Activated naive CD8-positive, alpha-beta T cell treated with anti-CD3 and anti-CD28 coated beads, Interleukin-2, amount 10 ng/mL, durations not matched to agents 7 days and 5 days (primary cell): ENCODE data around the gene GPR151. TPM values are rescaled to one million over a fixed set of nuclear protein-coding genes. Genes with fewer than 3 reads are reported as not detected.

Source experiments
- ATAC-seq: fragments of 150-1000 bp; cut with Tn5 transposase; one replicate; pipeline ENCODE4 v1.10.0; 2021; ENCODE audit warnings: low read depth, moderate library complexity
- POLR2A ChIA-PET: fragments of 350-600 bp; sonication (Branson Sonifier 250); formaldehyde crosslinking; loops from one replicate; lab custom pipeline; 2021; ENCODE audit warnings: antibody characterized with exemption; lab: Charles Lee
- DNase-seq: peaks from one replicate; pipeline ENCODE4 v3.0.0; 2021
- H3K27ac Mint-ChIP-seq: one replicate; pipeline ENCODE4 v1.8.0; 2022; ENCODE audit warnings: mild to moderate bottlenecking, mixed read lengths
- H3K27me3 Mint-ChIP-seq: one replicate; pipeline ENCODE4 v1.8.0; 2022; ENCODE audit warnings: mild to moderate bottlenecking, moderate library complexity, mixed read lengths
- H3K36me3 Mint-ChIP-seq: one replicate; pipeline ENCODE4 v1.8.0; 2021; ENCODE audit warnings: mild to moderate bottlenecking, mixed read lengths
- H3K4me1 Mint-ChIP-seq: one replicate; pipeline ENCODE4 v1.8.0; 2021; ENCODE audit warnings: mixed read lengths
- H3K4me3 Mint-ChIP-seq: one replicate; pipeline ENCODE4 v1.8.0; 2022; ENCODE audit warnings: mild to moderate bottlenecking, moderate library complexity, mixed read lengths
- H3K9me3 Mint-ChIP-seq: one replicate; pipeline ENCODE4 v1.8.0; 2021; ENCODE audit warnings: mixed read lengths
- total RNA-seq, 2 experiments: library from RNA; stranded (reverse); gene quantifications; one replicate each; pipeline ENCODE4 v1.2.3, GENCODE V29; 2021

Gene GPR151
- total RNA-seq, 2 experiments from 2014 or later = not detected

DNA sequence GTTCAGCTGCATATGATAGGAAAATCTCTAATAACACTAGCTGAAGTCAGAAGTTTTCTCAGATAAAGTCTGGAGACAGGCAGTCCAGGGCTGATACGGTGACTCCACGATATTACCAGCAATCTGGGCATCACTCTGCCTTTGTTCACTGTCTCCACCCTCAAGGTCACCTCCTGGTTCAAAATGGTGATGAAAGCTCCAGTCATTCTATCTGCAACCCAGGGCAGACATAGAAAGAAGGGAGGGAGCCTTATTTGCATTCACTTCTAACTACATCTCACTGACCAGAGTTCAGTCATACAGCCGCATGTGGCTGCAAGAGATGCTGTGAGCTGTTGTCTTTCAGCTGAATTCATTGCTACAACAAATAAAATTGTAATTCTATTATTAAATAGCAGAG is 22.4 kb upstream of the GPR151 start:
- H3K36me3 Mint-ChIP-seq = no peaks in the 10 kb centered on the region
- H3K4me1 Mint-ChIP-seq = peaks cover 4% of the 10 kb centered on the region
- H3K4me3 Mint-ChIP-seq = no peak overlapping the region
- no peak for DNase-seq
- ATAC-seq = no peak
- no peak overlapping the region for H3K27ac Mint-ChIP-seq
- no peaks in the 10 kb centered on the region for H3K27me3 Mint-ChIP-seq
- H3K9me3 Mint-ChIP-seq = no peaks in the 10 kb centered on the region
- POLR2A ChIA-PET = no interaction called here

DNA sequence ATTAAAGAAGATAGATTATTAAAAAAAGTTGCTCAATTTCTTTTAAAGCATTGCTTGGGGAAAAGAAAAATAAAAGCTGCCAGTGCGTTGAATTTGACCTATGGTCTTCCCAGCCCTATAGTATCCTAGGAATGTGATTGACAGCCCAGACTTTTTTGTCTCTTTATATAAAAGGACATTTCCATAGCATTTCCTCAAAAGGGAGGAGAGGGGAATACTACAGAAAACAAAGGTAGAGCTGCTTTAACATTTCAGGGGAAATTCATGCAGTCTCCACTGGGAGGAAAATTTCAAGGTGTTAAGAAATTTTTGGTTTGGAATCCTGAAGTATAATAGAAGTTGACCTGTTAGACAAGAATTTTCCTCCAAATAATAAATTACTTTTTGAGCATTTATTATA is 17.9 kb upstream of the GPR151 start:
- no peak for DNase-seq
- Mint-ChIP-seq H3K27ac (no peak overlapping the region), H3K27me3 (no peaks in the 10 kb centered on the region), H3K9me3 (no peaks in the 10 kb centered on the region), H3K4me1 (peaks cover 12% of the 10 kb centered on the region), H3K4me3 (no peak overlapping the region), H3K36me3 (no peaks in the 10 kb centered on the region)
- ATAC-seq = no peak
- POLR2A ChIA-PET = no interaction called here

DNA sequence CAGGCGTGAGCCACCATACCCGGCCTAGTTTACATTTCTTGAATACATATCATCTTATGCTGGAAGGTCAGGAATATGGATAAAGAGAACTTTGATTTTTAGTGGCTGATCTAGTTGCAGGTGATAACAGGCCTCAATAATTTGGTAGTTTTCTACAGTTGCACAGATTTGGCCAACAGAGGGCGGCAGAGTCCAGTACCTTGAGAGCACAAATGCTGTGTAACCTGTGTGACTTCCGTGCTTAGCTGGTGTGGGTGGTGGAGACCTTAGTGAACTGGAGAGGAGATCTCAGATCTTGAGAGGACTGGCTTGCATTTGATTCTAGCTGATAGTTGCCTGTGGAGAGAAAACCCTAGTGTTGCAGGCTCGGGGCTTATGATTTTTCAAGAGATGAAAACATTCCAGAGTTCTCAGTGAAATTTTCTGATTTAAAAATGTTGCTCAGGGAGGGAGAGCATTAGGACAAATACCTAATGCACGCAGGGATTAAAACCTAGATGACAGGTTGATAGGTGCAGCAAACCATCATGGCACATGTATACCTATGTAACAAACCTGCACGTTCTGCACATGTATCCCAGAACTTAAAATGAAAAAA is 17.4 kb upstream of the GPR151 start:
- ATAC-seq (peak; percentile 96), DNase-seq (peak; percentile 71)
- POLR2A ChIA-PET = no interaction called here
- Mint-ChIP-seq H3K36me3 (no peaks in the 10 kb centered on the region), H3K27me3 (no peaks in the 10 kb centered on the region), H3K9me3 (no peaks in the 10 kb centered on the region), H3K4me1 (peaks cover 12% of the 10 kb centered on the region), H3K27ac (no peak overlapping the region), H3K4me3 (no peak overlapping the region)

DNA sequence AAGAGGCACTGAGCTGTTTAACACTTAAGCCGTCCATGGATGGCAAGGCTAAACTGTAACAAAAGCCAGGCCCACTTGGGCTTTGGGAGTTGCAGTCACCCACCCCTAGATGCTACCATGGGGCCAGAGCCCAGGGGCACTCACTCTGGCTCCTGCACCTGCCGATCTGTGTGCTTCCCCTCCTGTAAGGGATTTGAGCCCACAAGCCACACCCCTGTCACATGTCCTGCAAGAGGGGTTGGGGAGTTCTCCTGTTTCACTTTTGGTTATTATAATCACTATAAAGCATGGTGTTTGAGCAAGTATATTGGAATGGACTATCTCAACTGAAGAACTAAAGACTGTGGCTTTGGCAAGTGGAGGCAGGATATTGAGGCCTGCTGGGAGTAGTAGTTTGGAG is 14.0 kb upstream of the GPR151 start:
- H3K27me3 Mint-ChIP-seq = peaks cover 11% of the 10 kb centered on the region
- no peaks in the 10 kb centered on the region for H3K36me3 Mint-ChIP-seq
- peak overlapping the region; percentile 17 for H3K4me3 Mint-ChIP-seq
- POLR2A ChIA-PET = no interaction called here
- peaks cover 12% of the 10 kb centered on the region for H3K4me1 Mint-ChIP-seq
- DNase-seq = no peak
- H3K9me3 Mint-ChIP-seq = no peaks in the 10 kb centered on the region
- no peak overlapping the region for H3K27ac Mint-ChIP-seq
- peak; percentile 63 for ATAC-seq

DNA sequence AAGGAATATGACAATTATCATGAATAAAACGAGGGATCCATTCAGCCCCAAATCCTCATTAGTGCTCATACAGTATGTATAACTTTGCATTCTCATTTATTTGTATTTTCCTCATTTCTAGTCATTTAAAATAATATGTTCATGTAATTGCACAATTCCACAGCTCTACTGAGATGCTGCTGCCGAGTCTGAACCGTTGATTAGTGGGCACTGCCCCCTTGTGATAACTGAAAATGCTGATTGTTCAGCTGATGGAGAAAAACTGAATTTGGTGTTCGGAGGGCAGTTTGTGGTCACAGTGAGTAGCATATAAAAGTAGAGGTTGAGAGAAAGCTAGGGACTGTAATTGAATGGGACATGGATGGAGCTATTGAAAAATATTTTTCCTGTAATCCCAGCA is 12.2 kb upstream of the GPR151 start:
- Mint-ChIP-seq H3K36me3 (no peaks in the 10 kb centered on the region), H3K27ac (no peak overlapping the region), H3K27me3 (peaks cover 11% of the 10 kb centered on the region), H3K4me3 (no peak overlapping the region), H3K4me1 (peaks cover 7% of the 10 kb centered on the region), H3K9me3 (no peaks in the 10 kb centered on the region)
- POLR2A ChIA-PET = no interaction called here
- DNase-seq (no peak), ATAC-seq (no peak)

DNA sequence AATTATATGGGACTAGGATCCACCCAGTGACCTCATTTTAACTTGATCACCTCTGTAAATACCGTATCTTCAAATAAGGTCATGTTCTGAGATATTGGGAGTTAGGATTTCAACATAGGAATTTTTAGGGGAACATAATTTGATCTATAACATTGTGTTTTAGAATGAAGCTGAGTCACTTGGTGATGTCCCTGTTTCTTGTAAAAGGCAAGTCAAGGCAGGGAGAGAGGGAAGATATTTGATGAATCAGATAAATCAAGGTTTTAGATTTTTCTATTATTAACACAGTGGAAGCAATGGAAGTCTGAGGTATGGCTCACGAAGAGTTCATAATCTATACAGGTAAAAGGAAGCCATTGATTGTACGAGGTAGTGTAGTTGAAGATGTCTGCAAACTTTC is 11.8 kb upstream of the GPR151 start:
- ATAC-seq (no peak), DNase-seq (no peak)
- no peaks in the 10 kb centered on the region for H3K9me3 Mint-ChIP-seq
- peaks cover 7% of the 10 kb centered on the region for H3K4me1 Mint-ChIP-seq
- POLR2A ChIA-PET = no interaction called here
- H3K4me3 Mint-ChIP-seq = no peak overlapping the region
- H3K27me3 Mint-ChIP-seq = peaks cover 11% of the 10 kb centered on the region
- H3K36me3 Mint-ChIP-seq = no peaks in the 10 kb centered on the region
- H3K27ac Mint-ChIP-seq = no peak overlapping the region

DNA sequence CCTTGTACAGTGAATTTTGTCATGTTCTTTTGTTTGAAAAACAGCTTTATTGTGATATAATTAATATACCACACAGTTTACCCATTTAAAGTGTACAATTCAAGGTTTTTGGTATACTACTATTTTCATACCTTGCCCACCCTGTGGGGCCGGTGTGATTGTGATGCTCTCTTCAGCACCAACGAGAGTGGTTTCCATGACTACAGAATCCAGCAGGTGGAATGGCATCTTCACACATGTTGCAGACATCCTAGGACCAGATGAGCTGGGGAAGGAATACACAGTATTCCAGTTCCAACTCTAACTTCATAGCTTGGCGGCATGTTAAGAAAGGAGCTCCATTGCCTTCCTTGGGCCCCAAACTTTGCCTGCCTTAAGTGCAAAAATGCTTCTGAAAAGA is 7.7 kb upstream of the GPR151 start:
- H3K4me1 Mint-ChIP-seq = peaks cover 3% of the 10 kb centered on the region
- no peak overlapping the region for H3K4me3 Mint-ChIP-seq
- POLR2A ChIA-PET = no interaction called here
- ATAC-seq (no peak), DNase-seq (no peak)
- no peaks in the 10 kb centered on the region for H3K36me3 Mint-ChIP-seq
- no peak overlapping the region for H3K27ac Mint-ChIP-seq
- H3K27me3 Mint-ChIP-seq = peaks cover 18% of the 10 kb centered on the region
- H3K9me3 Mint-ChIP-seq = no peaks in the 10 kb centered on the region

DNA sequence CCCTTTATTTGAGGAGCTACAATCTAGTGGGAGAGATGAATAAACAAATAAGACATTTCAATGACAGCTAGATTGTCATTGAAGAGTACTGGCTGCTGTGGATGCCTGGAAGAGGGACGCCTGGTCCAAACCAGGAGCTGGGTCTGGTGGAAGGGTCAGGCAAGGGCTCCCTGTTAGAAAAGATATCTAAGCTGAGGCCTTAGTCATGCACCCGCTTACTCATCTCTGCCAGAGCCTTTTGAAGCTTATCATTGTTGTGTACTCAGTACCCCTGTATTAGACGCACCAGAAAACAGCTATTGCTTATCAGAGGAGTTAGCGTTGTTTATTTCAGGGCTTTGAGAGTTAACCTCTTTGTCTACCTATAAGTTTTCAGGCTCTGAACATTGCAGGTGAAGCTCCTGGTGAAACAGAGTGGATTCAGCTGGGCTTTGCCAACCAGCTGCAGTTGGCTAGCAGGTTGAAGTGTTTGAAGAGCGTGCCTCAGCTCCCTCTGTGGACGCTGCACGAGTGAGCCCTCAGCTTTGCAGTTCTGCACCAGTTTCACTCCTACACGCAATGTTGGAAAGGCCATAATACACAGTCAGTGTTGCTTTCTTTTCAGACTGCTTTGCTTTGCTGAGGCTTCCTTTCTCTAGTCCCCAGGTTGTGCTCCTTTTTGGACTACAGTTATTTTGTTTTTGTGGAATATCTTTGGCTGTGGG is 5.6 kb upstream of the GPR151 start:
- Mint-ChIP-seq H3K9me3 (no peaks in the 10 kb centered on the region), H3K27ac (no peak overlapping the region), H3K36me3 (no peaks in the 10 kb centered on the region), H3K4me1 (peaks cover 3% of the 10 kb centered on the region), H3K27me3 (peaks cover 12% of the 10 kb centered on the region), H3K4me3 (no peak overlapping the region)
- POLR2A ChIA-PET = no interaction called here
- ATAC-seq (no peak), DNase-seq (no peak)

DNA sequence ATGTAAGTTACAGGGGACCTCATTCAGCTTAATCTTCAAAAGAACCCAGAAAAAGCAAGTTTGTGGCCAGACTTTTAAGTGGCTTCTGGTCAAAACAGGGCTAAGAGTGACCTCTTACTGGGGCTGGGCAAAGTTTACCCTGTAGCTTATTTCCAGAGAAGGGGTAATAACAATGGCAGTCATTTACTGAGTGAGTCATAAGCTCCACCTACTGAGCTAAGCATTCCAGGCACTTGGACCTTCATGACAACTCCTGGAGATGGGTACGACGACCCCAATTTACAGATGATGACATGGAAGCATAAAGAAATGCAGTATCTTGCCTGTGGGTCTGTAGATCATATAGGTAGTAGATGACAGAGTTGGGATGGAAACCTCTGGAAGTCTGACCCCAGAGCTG is 4.7 kb upstream of the GPR151 start:
- Mint-ChIP-seq H3K36me3 (no peaks in the 10 kb centered on the region), H3K4me1 (peaks cover 3% of the 10 kb centered on the region), H3K27me3 (peaks cover 10% of the 10 kb centered on the region), H3K9me3 (no peaks in the 10 kb centered on the region), H3K4me3 (no peak overlapping the region), H3K27ac (no peak overlapping the region)
- POLR2A ChIA-PET = no interaction called here
- DNase-seq (no peak), ATAC-seq (no peak)

DNA sequence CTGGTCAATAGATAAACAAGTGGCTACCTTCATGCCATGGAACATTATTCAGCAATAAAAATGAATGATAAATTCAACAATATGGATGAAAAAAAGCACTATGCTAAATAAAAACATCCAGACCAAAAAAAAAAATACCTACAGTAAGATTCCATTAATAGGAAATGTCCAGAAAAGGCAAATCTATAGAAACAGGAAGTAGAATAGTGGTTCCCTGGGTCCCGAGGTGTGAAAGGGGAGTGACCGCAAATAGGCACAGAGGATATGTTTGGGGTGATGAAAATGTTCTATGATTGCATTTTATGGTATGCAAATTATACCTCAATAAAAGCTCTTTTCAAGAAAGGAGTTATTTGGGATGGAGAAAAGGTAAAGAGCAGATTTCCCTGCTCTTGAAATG is 3.6 kb upstream of the GPR151 start:
- Mint-ChIP-seq H3K27me3 (peaks cover 10% of the 10 kb centered on the region), H3K4me3 (no peak overlapping the region), H3K36me3 (peaks cover 3% of the 10 kb centered on the region), H3K4me1 (peaks cover 3% of the 10 kb centered on the region), H3K9me3 (no peaks in the 10 kb centered on the region), H3K27ac (no peak overlapping the region)
- no peak for ATAC-seq
- POLR2A ChIA-PET = interaction anchor here (0.7 kb wide), 1 partner anchor 10 kb away, joined by 3 read pairs; no protein-coding TSS in a partner anchor
- no peak for DNase-seq

DNA sequence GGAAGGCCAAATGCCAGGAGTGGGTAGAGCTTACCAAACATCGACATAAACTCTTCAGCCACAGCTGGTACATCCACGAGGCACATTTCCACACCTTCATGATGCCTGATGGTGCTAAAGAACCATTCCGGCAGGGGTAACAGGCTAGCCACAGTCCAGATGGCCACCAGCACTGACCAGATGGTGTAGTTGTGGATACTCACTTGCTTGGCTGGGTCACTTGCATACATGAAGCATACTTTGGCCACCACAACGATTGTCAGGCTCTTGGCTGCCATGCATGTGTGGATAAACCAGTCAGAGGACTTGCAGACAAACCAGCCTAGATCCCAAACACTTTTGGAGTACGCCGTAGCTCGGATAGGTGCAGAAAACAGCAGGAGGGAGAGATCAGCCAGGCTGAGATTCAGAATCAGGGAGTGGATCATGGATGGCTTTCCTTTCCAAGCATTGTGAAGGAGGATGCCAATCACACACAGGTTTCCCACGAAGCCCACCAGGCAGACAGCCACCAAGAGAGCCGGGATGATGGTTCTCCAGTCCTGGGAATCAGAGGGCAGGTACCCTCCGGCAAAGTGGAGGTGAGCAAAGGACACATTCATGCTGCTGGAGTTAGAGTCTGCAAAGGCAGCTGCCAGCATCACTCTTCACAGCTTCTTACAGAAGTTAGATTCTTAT is 378 bp downstream of the GPR151 start:
- no peak for ATAC-seq
- no peak overlapping the region for H3K4me3 Mint-ChIP-seq
- no peak for DNase-seq
- no peak overlapping the region for H3K27ac Mint-ChIP-seq
- peaks cover 8% of the 10 kb centered on the region for H3K27me3 Mint-ChIP-seq
- H3K4me1 Mint-ChIP-seq = peaks cover 3% of the 10 kb centered on the region
- POLR2A ChIA-PET = no interaction called here
- H3K9me3 Mint-ChIP-seq = no peaks in the 10 kb centered on the region
- H3K36me3 Mint-ChIP-seq = peaks cover 9% of the 10 kb centered on the region

DNA sequence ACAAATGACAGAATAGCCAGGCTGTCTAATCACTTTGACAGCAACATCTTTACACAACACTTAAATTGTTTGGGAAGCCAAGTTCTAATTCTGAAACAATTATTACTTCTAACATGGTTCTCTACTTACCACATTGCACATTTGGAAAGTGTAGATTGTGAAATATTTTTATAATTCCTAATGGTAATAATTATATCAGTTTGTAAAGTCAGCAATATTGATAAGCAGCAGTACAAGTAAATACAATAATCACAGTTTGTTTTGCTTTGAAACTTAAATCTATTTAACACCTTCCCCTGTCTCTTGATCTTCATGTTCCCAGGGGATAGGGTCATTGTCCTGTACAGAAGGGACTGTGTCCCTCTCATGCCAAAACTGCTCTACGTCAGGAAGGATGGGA is 1.4 kb downstream of the GPR151 start:
- Mint-ChIP-seq H3K27me3 (peaks cover 5% of the 10 kb centered on the region), H3K4me3 (no peak overlapping the region), H3K4me1 (peaks cover 2% of the 10 kb centered on the region), H3K27ac (no peak overlapping the region), H3K36me3 (peaks cover 16% of the 10 kb centered on the region), H3K9me3 (no peaks in the 10 kb centered on the region)
- no peak for ATAC-seq
- POLR2A ChIA-PET = no interaction called here
- no peak for DNase-seq

DNA sequence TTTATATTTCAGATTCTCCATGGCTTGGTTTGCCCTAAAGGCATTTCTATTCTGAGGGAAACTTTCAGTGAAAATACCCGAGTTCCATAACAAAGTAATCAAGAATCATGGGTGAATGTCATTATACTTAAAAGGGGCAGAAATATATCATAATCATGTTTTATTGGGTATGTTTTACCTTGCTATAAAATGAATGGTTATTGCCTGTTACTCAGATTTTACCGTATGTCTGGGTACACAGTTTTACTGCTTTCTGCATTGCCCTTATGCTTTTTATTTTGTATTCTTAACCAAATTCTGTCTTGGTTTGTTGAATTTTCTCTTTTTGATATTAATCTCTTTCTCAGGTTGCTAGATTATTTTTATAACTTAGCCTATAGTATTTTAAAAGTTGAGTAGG is 2.5 kb downstream of the GPR151 start:
- Mint-ChIP-seq H3K4me1 (no peaks in the 10 kb centered on the region), H3K36me3 (peaks cover 16% of the 10 kb centered on the region), H3K4me3 (no peak overlapping the region), H3K27me3 (peaks cover 3% of the 10 kb centered on the region), H3K27ac (no peak overlapping the region), H3K9me3 (no peaks in the 10 kb centered on the region)
- no peak for DNase-seq
- POLR2A ChIA-PET = no interaction called here
- no peak for ATAC-seq

DNA sequence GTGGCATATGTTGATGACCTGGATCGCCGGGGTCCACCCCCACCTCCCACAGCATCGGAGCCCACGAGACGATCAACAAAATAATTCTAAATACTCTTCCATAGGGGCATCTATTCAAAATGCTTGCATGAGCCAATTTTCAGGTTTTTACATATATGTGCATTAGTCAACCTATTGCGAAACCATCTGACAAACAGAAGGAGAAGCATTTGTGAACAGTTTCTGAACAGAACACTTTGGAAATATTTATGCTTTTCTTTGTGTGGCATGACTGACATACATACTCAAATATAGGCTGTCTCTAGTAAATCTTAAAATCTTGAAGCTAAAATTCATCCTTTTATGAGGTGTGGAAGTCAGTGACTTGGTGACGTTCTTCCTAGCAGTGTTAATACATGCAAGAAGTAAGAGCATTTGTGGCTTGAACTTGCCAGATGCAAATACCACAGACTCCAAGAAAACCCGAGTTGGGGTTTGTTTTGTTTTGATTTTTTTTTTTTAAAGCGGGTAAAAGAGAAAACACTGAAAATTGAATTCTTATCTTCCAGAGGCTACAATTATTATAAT is 5.3 kb downstream of the GPR151 start:
- POLR2A ChIA-PET = no interaction called here
- DNase-seq = no peak

More for the DNA sequence above, 5.3 kb downstream of the GPR151 start:
- Mint-ChIP-seq H3K4me1 (no peaks in the 10 kb centered on the region), H3K27ac (no peak overlapping the region), H3K9me3 (no peaks in the 10 kb centered on the region), H3K27me3 (no peaks in the 10 kb centered on the region), H3K36me3 (peaks cover 30% of the 10 kb centered on the region), H3K4me3 (no peak overlapping the region)
- no peak for ATAC-seq
